GM18858 (cell line): ENCODE results near the gene CGNL1.

Experiments
- ATAC-seq: cut with Tn5 transposase; IDR thresholded peaks from one replicate; pipeline ENCODE4 v1.9.1; 2021; ENCODE audit not compliant: unreplicated experiment

Gene CGNL1

GRCh38 chr15:57565311-57565710 is 189.0 kb downstream of the CGNL1 start:
- ATAC-seq, result no peak

GRCh38 chr15:57566834-57567233 is 190.5 kb downstream of the CGNL1 start:
- no peak for ATAC-seq

- no peak for ATAC-seq
Observed at GRCh38 chr15:57567891-57568290, 191.6 kb downstream of the CGNL1 start.

- ATAC-seq, result no peak
Observed at GRCh38 chr15:57568299-57568698, 192.0 kb downstream of the CGNL1 start.

- no peak for ATAC-seq
Observed at GRCh38 chr15:57570340-57570739, 194.0 kb downstream of the CGNL1 start.

GRCh38 chr15:57570994-57571393 is 194.7 kb downstream of the CGNL1 start:
- no peak for ATAC-seq

GRCh38 chr15:57571725-57572124 is 195.4 kb downstream of the CGNL1 start:
- no peak for ATAC-seq

- no peak for ATAC-seq
Observed at GRCh38 chr15:57572468-57572867, 196.2 kb downstream of the CGNL1 start.

GRCh38 chr15:57573151-57573550 is 196.8 kb downstream of the CGNL1 start:
- ATAC-seq, result no peak

- no peak for ATAC-seq
Observed at GRCh38 chr15:57575363-57575762, 199.1 kb downstream of the CGNL1 start.

- no peak for ATAC-seq
Observed at GRCh38 chr15:57578288-57578900, 202.1 kb downstream of the CGNL1 start.

GRCh38 chr15:57580428-57580827 is 204.1 kb downstream of the CGNL1 start:
- ATAC-seq, result no peak

- ATAC-seq, result no peak
Observed at GRCh38 chr15:57580866-57581265, 204.6 kb downstream of the CGNL1 start.

GRCh38 chr15:57582090-57582489 is 205.8 kb downstream of the CGNL1 start:
- no peak for ATAC-seq

- ATAC-seq, result no peak
Observed at GRCh38 chr15:57583282-57583681, 207.0 kb downstream of the CGNL1 start.

- no peak for ATAC-seq
Observed at GRCh38 chr15:57583720-57584119, 207.4 kb downstream of the CGNL1 start.

- no peak for ATAC-seq
Observed at GRCh38 chr15:57586661-57587424, 210.5 kb downstream of the CGNL1 start.

- ATAC-seq, result no peak
Observed at GRCh38 chr15:57589281-57589680, 213.0 kb downstream of the CGNL1 start.

- no peak for ATAC-seq
Observed at GRCh38 chr15:57589754-57590153, 213.4 kb downstream of the CGNL1 start.

GRCh38 chr15:57591237-57591821 is 215.0 kb downstream of the CGNL1 start:
- no peak for ATAC-seq

GRCh38 chr15:57591822-57592367 is 215.6 kb downstream of the CGNL1 start, which contains the start of gene MYZAP:
Gene MYZAP, plus strand, starts transcription at chr15:57591904. Its CDS starts 131 bp downstream, at chr15:57592035.
- ATAC-seq, result no peak

- ATAC-seq, result no peak
Observed at GRCh38 chr15:57592426-57592825, 216.1 kb downstream of the CGNL1 start.
